HepG2 (cell line): ENCODE measurements around the gene DIABLO. TPM values are rescaled to one million over a fixed set of nuclear protein-coding genes. Genes with fewer than 3 reads are reported as not detected.

Experiments used
- AHDC1 ChIP-seq: sonication (generic); formaldehyde crosslinking; IDR thresholded peaks from 2 replicates; pipeline ENCODE4 v1.5.1; 2020; ENCODE audit warnings: mild to moderate bottlenecking, missing genetic modification reagents, borderline replicate concordance
- ATF7-NPFF ChIP-seq: sonication (generic); formaldehyde crosslinking; IDR thresholded peaks from 2 replicates; pipeline ENCODE4 v1.8.1; 2023; ENCODE audit warnings: mild to moderate bottlenecking, low read depth, missing genetic modification reagents, moderate library complexity
- HDAC2 ChIP-seq: sonication (generic); formaldehyde crosslinking; IDR thresholded peaks from 2 replicates; pipeline ENCODE4 v1.4.0; 2020; ENCODE audit warnings: missing genetic modification reagents
- HNF1B ChIP-seq: sonication (generic); formaldehyde crosslinking; IDR thresholded peaks from 2 replicates; pipeline ENCODE4 v1.5.1; 2020; ENCODE audit warnings: mild to moderate bottlenecking, moderate library complexity, missing genetic modification reagents
- MXD1 ChIP-seq: sonication (generic); formaldehyde crosslinking; IDR thresholded peaks from 2 replicates; pipeline ENCODE4 v1.4.0; 2020; ENCODE audit warnings: mild to moderate bottlenecking, missing genetic modification reagents
- NFE2L2 ChIP-seq: fragments of 150-350 bp; IDR thresholded peaks from 2 replicates; pipeline ENCODE4 v1.6.1; 2014; ENCODE audit warnings: low read length
- SIN3A ChIP-seq: IDR thresholded peaks from 2 replicates; pipeline ENCODE4 v1.6.1; 2011; ENCODE audit warnings: low read depth, mild to moderate bottlenecking, control low read depth, low read length, borderline replicate concordance
- TBX3 ChIP-seq: fragments of 450-650 bp; IDR thresholded peaks from 2 replicates; pipeline ENCODE4 v1.6.1; 2017; ENCODE audit warnings: antibody characterized with exemption, mild to moderate bottlenecking, inconsistent platforms, borderline replicate concordance
- ZNF34 ChIP-seq: sonication (generic); formaldehyde crosslinking; IDR thresholded peaks from 2 replicates; pipeline ENCODE4 v1.4.0; 2020; ENCODE audit warnings: mild to moderate bottlenecking, missing genetic modification reagents, borderline replicate concordance
- ZNF362 ChIP-seq: sonication (generic); formaldehyde crosslinking; IDR thresholded peaks from 2 replicates; pipeline ENCODE4 v1.4.0; 2020; ENCODE audit warnings: missing genetic modification reagents, mild to moderate bottlenecking, borderline replicate concordance
- ZNF430 ChIP-seq: sonication (generic); formaldehyde crosslinking; IDR thresholded peaks from 2 replicates; pipeline ENCODE4 v1.9.0; 2021; ENCODE audit warnings: mild to moderate bottlenecking, missing genetic modification reagents
- ZNF609 ChIP-seq: sonication (generic); formaldehyde crosslinking; IDR thresholded peaks from 2 replicates; pipeline ENCODE4 v1.4.0; 2020; ENCODE audit warnings: mild to moderate bottlenecking, missing genetic modification reagents, borderline replicate concordance
- polyA plus RNA-seq, 8 experiments: library from polyadenylated mRNA; depleted of rRNA in 3 of 8; stranded (reverse) in 7 of 8; unstranded in 1 of 8; fragments of >200 nt; fragmentation: Illumina TruSeq in 4 of 8; extraction: Trizol in 4 of 8; gene quantifications; 2 replicates each; pipeline versions ENCODE4 v1.2.1 to v1.2.3, GENCODE V29; 2011 to 2016; ENCODE audit warnings: low read depth in 4 of 8, missing spikeins in 1 of 8, mixed read lengths in 1 of 8; ENCODE audit not compliant: insufficient read depth in 1 of 8
- total RNA-seq, 5 experiments: library from RNA; depleted of rRNA; stranded (reverse); fragments of >200 nt; fragmentation: Illumina TruSeq; extraction: Trizol; gene quantifications; 2 replicates each; pipeline ENCODE4 v1.2.3, GENCODE V29; 2016; ENCODE audit warnings: low read depth in 1 of 5

Gene DIABLO
- total and polyA plus RNA-seq, 2 of the 13 experiments (the other 11 are each of a cell fraction or from before 2014, with no cell fraction given): 20.7 to 70.9 TPM

- TF ChIP-seq AHDC1 (CRISPR knock-in tag) (no peak), ZNF609 (peak; percentile 43; the same call in 1 of the 2 replicates), TBX3 (no peak), ATF7-NPFF (CRISPR knock-in tag) (peak; percentile 71; the same call in 1 of the 2 replicates), MXD1 (peak; percentile 84), NFE2L2 (no peak), HNF1B (peak; percentile 79), HDAC2 (peak; percentile 70), ZNF34 (CRISPR knock-in tag) (no peak), SIN3A (no peak), ZNF362 (no peak), ZNF430 (no peak; the same call in 1 of the 2 replicates)
These were observed at the start of gene DIABLO (continued) for GRCh38 chr12:122225683-122226365.
